Activated CD4-positive, alpha-beta T cell treated with anti-CD3 and anti-CD28 coated beads for 24 hours (primary cell): ENCODE data around the gene PTGS1.
A peak's percentile ranks its signal among the peaks of the same experiment; 100 is the strongest.
"Not testable (repeated sequence)": the region's sequence is repeated elsewhere in the genome, so short reads cannot be mapped to it uniquely, and the experiment has no call there.

Experiments used
- DNase-seq, 2 donors: peaks; one replicate each; pipeline ENCODE4 v3.0.0-alpha.2; 2020; ENCODE audit warnings: low read depth in 2 of 2

Gene PTGS1

GRCh38 chr9:122398371-122398924 is 27.6 kb downstream of the PTGS1 start:
- DNase-seq = no peak

- no peak for DNase-seq
Measured at GRCh38 chr9:122401896-122402295, 31.1 kb downstream of the PTGS1 start.

- peak; percentile 13 to 25 for DNase-seq
Measured at GRCh38 chr9:122402403-122402871, 31.6 kb downstream of the PTGS1 start.

GRCh38 chr9:122402874-122403273 is 32.0 kb downstream of the PTGS1 start:
- no peak for DNase-seq

GRCh38 chr9:122403381-122404000 is 32.7 kb downstream of the PTGS1 start:
- DNase-seq = no peak

GRCh38 chr9:122405304-122406069 is 34.7 kb downstream of the PTGS1 start:
- not testable (repeated sequence) for DNase-seq

- DNase-seq = no peak
Measured at GRCh38 chr9:122406070-122406890, 35.5 kb downstream of the PTGS1 start.

GRCh38 chr9:122414108-122414507 is 43.3 kb downstream of the PTGS1 start:
- DNase-seq = not testable (repeated sequence)

- DNase-seq = no peak
Measured at GRCh38 chr9:122418016-122418415, 47.2 kb downstream of the PTGS1 start.

GRCh38 chr9:122420315-122420714 is 49.5 kb downstream of the PTGS1 start:
- DNase-seq = no peak

- no peak for DNase-seq
Measured at GRCh38 chr9:122425087-122425486, 54.3 kb downstream of the PTGS1 start.

GRCh38 chr9:122426723-122427122 is 55.9 kb downstream of the PTGS1 start:
- no peak for DNase-seq

- no peak for DNase-seq
Measured at GRCh38 chr9:122442568-122442967, 71.7 kb downstream of the PTGS1 start.

GRCh38 chr9:122444041-122444733 is 73.4 kb downstream of the PTGS1 start:
- DNase-seq = no peak
